Activated B cell treated with CpG ODN at 0.5 μM for 24 hours (primary cell): ENCODE results near the gene EPO. TPM values are rescaled to one million over a fixed set of nuclear protein-coding genes. Genes with fewer than 3 reads are reported as not detected.

Experiments used
- ATAC-seq: fragments of 200-7000 bp; cut with Tn5 transposase; one replicate; pipeline ENCODE4 v1.10.0; 2021; ENCODE audit warnings: low read depth, mild to moderate bottlenecking, moderate library complexity
- CTCF ChIA-PET: fragments of 350-600 bp; sonication (Branson Sonifier 250); formaldehyde crosslinking; loops from one replicate; lab custom pipeline; 2021; ENCODE audit warnings: antibody characterized with exemption; lab: Charles Lee
- POLR2A ChIA-PET: fragments of 350-600 bp; sonication (Branson Sonifier 250); formaldehyde crosslinking; loops from one replicate; lab custom pipeline; 2021; ENCODE audit warnings: antibody characterized with exemption; lab: Charles Lee
- DNase-seq: peaks from one replicate; pipeline ENCODE4 v3.0.0; 2022
- H3K27ac Mint-ChIP-seq: one replicate; pipeline ENCODE4 v1.8.0; 2020; ENCODE audit warnings: mixed read lengths
- H3K27me3 Mint-ChIP-seq: one replicate; pipeline ENCODE4 v1.8.0; 2021; ENCODE audit warnings: mixed read lengths
- H3K36me3 Mint-ChIP-seq: one replicate; pipeline ENCODE4 v1.8.0; 2021; ENCODE audit warnings: low read depth, mixed read lengths
- H3K4me1 Mint-ChIP-seq: one replicate; pipeline ENCODE4 v1.8.0; 2021; ENCODE audit warnings: mixed read lengths
- H3K4me3 Mint-ChIP-seq: one replicate; pipeline ENCODE4 v1.8.0; 2020; ENCODE audit warnings: mild to moderate bottlenecking, mixed read lengths
- H3K9me3 Mint-ChIP-seq: one replicate; pipeline ENCODE4 v1.8.0; 2020; ENCODE audit warnings: mixed read lengths
- intact Hi-C: fragments of 100-400 bp; cut with micrococcal nuclease; formaldehyde crosslinking; loops from one replicate; pipeline ENCODE4 v1.15.1; 2024
- total RNA-seq: library from RNA; stranded (reverse); gene quantifications from 2 replicates; pipeline ENCODE4 v1.2.3, GENCODE V29; 2022
- TF ChIP-seq, protein P1 (sequence below): fragments of 200-600 bp; IDR thresholded peaks from one replicate; pipeline ENCODE4 v1.8.0; 2022; ENCODE audit warnings: antibody characterized with exemption, mild to moderate bottlenecking

EPO gene
- total RNA-seq, 1 donor from 2014 or later = not detected

DNA sequence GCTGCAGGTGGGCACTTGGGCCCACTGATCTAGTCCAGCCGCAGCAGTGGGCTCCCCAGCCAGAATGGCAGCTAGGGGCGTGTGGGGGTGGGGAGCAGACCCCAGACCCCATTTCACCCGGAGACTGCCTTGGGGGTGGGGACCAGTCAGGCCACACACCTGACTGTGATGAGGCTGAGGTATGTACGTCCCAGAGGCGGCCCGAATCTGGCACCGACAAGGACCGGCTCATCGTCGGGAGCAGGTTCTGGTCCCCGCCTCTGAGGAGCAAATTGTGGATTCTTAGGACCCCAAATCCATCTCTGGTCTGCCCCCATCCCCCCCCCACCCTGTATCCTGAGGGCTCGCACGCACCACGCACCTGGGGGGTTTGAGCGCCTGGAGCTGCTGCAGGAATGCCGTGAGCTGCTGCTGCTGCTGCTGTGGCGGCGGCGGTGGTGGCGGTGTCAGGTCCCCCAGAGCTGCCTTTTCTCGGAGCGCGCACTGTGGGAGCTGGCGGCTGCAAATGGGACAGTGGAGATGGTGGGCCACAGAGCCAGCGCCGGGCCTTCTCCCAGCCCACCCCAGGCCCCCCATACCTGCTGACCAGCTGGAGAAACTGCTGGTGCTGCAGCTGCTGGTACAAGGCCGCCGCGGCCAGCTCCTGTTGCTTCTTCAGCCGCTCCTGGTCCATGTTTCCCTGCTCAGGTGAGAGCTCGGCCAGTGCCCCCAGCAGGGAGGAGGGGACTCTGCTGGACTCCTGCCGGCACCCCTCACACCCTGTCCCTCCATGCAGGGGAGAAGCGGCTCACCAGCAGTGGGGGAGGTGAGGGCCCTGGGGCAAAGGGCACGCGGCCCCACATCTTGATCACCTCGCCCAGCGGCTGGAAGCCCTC is 36.4 kb upstream of the EPO start:
- Mint-ChIP-seq H3K4me3 (no peak overlapping the region), H3K27ac (no peak overlapping the region), H3K9me3 (no peaks in the 10 kb centered on the region), H3K27me3 (no peaks in the 10 kb centered on the region), H3K36me3 (peaks cover 73% of the 10 kb centered on the region), H3K4me1 (peaks cover 3% of the 10 kb centered on the region)
- DNase-seq (no peak), ATAC-seq (no peak)
- ChIA-PET CTCF (interaction anchor here (0.9 to 1.9 kb wide), 2 partner anchors 7 to 9 kb away, joined by 3 to 7 read pairs; no protein-coding TSS in a partner anchor), POLR2A (interaction anchor here (1.4 kb wide), 1 partner anchor 98 kb away, joined by 3 read pairs; the partner anchor contains the start of genes FBXO24 and LRCH4)
- intact Hi-C loops = no loop called here
- TF ChIP-seq, protein P1, sequence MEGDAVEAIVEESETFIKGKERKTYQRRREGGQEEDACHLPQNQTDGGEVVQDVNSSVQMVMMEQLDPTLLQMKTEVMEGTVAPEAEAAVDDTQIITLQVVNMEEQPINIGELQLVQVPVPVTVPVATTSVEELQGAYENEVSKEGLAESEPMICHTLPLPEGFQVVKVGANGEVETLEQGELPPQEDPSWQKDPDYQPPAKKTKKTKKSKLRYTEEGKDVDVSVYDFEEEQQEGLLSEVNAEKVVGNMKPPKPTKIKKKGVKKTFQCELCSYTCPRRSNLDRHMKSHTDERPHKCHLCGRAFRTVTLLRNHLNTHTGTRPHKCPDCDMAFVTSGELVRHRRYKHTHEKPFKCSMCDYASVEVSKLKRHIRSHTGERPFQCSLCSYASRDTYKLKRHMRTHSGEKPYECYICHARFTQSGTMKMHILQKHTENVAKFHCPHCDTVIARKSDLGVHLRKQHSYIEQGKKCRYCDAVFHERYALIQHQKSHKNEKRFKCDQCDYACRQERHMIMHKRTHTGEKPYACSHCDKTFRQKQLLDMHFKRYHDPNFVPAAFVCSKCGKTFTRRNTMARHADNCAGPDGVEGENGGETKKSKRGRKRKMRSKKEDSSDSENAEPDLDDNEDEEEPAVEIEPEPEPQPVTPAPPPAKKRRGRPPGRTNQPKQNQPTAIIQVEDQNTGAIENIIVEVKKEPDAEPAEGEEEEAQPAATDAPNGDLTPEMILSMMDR = no peak

DNA sequence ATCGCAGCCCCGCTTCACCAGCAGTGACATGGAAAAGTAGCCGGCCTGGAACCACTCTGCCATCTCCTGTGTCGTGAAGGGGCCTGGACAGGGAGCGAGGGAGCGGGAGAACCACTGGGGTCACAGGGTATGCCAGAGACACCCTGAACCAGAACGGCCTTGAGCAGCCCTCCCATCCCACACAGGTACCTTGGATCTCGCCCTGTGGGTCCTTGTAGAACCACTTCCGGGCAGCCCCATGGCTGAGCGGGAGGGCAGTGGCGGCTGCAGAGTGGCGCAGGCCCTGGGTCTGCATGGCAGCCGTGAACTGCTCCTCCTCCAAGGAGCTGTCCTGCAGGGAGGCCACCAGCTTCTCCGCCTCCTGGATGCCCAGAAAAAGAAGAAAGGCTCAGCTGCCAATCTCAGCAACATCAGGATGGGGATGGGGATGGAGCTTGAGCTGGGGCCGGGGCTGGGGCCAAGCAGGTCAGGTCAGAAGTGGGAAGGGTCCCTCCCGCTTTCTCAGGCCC is 35.7 kb upstream of the EPO start:
- Mint-ChIP-seq H3K9me3 (no peaks in the 10 kb centered on the region), H3K27ac (no peak overlapping the region), H3K4me1 (peaks cover 9% of the 10 kb centered on the region), H3K27me3 (no peaks in the 10 kb centered on the region), H3K4me3 (no peak overlapping the region), H3K36me3 (peaks cover 72% of the 10 kb centered on the region)
- TF ChIP-seq, protein P1 = no peak
- ATAC-seq = no peak
- ChIA-PET POLR2A (interaction anchor here (1.4 kb wide), 1 partner anchor 98 kb away, joined by 3 read pairs; the partner anchor contains the start of genes FBXO24 and LRCH4), CTCF (no interaction called here)
- no peak for DNase-seq
- intact Hi-C loops = no loop called here

DNA sequence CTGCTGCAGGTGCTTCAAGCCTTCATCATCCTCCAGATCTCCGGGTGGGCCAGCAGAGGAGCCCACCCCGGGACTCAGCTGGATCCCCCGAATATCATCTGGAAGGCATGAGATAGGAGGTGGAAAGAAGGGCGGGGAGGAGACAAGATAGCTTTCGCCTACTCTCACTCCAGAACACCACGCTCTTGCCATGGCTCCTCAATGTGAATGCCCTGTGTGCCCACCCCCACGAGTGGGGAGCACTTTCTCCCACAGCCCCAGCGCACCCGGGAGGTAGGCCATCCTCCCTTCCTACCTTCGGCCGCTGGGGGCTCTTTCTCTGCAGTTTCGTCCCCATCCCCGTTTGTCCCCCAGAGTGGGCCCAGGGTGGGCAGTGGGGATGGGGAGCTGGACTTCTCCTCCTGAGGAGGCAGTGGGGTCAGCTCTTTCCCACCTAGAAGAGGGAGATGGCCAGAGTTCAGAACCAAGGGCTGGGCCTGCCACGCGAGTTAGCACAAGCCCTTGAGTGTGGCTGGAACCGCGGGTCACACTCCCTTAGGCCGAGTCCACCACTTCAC is 35.1 kb upstream of the EPO start:
- intact Hi-C loops = no loop called here
- H3K27me3 Mint-ChIP-seq = no peaks in the 10 kb centered on the region
- peaks cover 68% of the 10 kb centered on the region for H3K36me3 Mint-ChIP-seq
- no peak overlapping the region for H3K27ac Mint-ChIP-seq
- DNase-seq (no peak), ATAC-seq (no peak)
- TF ChIP-seq, protein P1 = no peak
- CTCF ChIA-PET = no interaction called here
- peaks cover 13% of the 10 kb centered on the region for H3K4me1 Mint-ChIP-seq
- POLR2A ChIA-PET = no interaction called here
- no peak overlapping the region for H3K4me3 Mint-ChIP-seq
- no peaks in the 10 kb centered on the region for H3K9me3 Mint-ChIP-seq

DNA sequence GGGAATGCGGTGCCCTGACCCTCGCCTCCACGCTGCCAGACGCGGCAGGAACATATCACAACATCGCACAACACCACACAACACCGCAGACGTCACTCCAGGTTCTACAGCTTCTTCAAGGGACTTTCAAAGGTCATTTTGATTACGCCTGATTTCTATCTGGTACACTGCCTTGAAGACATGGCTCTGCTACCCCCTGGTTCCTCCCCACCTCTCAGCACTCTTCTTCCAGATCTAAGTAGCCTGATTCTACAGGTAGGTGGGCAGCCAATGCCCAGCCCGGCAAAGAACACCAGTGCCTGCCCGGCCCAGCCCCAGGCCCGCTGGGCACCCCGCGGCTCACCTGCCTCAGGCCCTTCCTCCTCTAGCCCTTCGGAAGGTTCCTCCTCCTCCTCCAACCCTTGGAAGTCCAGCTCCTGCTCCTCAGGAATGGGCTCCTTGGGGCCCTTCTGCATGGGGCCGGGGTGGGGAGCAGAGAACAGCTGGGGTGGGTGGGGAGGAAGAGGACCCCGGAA is 34.6 kb upstream of the EPO start:
- Mint-ChIP-seq H3K36me3 (peaks cover 65% of the 10 kb centered on the region), H3K4me3 (no peak overlapping the region), H3K27me3 (no peaks in the 10 kb centered on the region), H3K27ac (peak overlapping the region; percentile 30), H3K4me1 (peaks cover 13% of the 10 kb centered on the region), H3K9me3 (no peaks in the 10 kb centered on the region)
- TF ChIP-seq, protein P1 = no peak
- intact Hi-C loops = no loop called here
- no peak for ATAC-seq
- DNase-seq = no peak
- CTCF ChIA-PET = no interaction called here
- POLR2A ChIA-PET = no interaction called here
